Activated naive CD8-positive, alpha-beta T cell treated with anti-CD3 and anti-CD28 coated beads, Interleukin-2, amount 50 U/mL, for 24 hours (primary cell): ENCODE results near the gene WLS.

Source experiments
- ATAC-seq: fragments of 150-1000 bp; cut with Tn5 transposase; one replicate; pipeline ENCODE4 v1.10.0; 2021
- DNase-seq: peaks from one replicate; pipeline ENCODE4 v3.0.0; 2021
- H3K27ac Mint-ChIP-seq: one replicate; pipeline ENCODE4 v1.8.0; 2021; ENCODE audit warnings: mild to moderate bottlenecking, mixed read lengths
- H3K27me3 Mint-ChIP-seq: one replicate; pipeline ENCODE4 v1.8.0; 2021; ENCODE audit warnings: mixed read lengths
- H3K36me3 Mint-ChIP-seq: one replicate; pipeline ENCODE4 v1.8.0; 2021; ENCODE audit warnings: low read depth, mixed read lengths
- H3K4me1 Mint-ChIP-seq: one replicate; pipeline ENCODE4 v1.8.0; 2021; ENCODE audit warnings: mixed read lengths
- H3K4me3 Mint-ChIP-seq: one replicate; pipeline ENCODE4 v1.8.0; 2021; ENCODE audit warnings: mild to moderate bottlenecking, moderate library complexity, mixed read lengths
- H3K9me3 Mint-ChIP-seq: one replicate; pipeline ENCODE4 v1.8.0; 2021; ENCODE audit warnings: mixed read lengths

The WLS gene

DNA sequence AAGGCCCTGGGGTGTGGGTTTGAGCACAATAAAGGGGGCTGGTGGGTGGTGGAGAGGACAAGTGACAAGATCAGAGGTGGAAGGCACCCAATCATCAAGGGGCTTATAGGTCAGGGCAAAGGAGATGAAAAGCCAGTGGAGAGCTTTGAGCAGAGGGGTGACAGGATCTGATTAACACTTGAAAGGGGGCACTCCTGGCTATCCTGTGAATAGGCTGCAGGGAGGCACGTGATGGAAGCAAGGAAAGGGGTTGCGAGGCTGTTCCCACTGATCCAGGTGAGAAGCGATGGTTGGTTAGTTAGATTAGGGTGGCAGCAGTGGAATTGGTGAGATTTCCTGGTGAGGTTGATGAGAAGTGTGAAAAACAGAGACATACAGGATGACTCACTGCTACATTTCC is 80.6 kb downstream of the WLS start:
- DNase-seq (no peak), ATAC-seq (no peak)
- Mint-ChIP-seq H3K4me3 (no peak overlapping the region), H3K9me3 (no peaks in the 10 kb centered on the region), H3K27ac (no peak overlapping the region), H3K36me3 (no peaks in the 10 kb centered on the region), H3K4me1 (no peaks in the 10 kb centered on the region), H3K27me3 (peaks cover 4% of the 10 kb centered on the region)

DNA sequence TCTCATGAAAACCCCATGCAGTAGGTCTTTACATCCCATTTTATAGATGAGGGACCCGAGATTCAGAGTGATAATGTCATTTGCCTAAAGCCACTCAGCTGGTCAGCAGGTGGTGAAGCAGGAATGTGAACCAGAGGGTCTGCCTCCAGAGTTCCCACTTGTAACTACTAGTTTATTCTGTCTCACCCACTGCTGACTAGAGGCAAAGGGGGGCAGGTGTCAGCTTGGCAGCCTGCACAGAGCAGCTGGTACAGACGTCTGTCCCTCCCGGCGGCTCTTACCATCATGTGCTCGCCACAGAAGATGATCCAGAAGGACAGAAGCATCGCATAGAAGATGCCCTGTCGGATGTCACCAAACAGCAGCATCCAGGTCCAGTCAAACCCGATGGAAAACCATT is 82.4 kb downstream of the WLS start:
- DNase-seq (no peak), ATAC-seq (no peak)
- Mint-ChIP-seq H3K4me3 (no peak overlapping the region), H3K27ac (no peak overlapping the region), H3K9me3 (no peaks in the 10 kb centered on the region), H3K36me3 (no peaks in the 10 kb centered on the region), H3K4me1 (no peaks in the 10 kb centered on the region), H3K27me3 (peaks cover 7% of the 10 kb centered on the region)

- H3K27me3 Mint-ChIP-seq = peaks cover 7% of the 10 kb centered on the region
- no peak for ATAC-seq
- no peak for DNase-seq
- H3K9me3 Mint-ChIP-seq = no peaks in the 10 kb centered on the region
- H3K4me1 Mint-ChIP-seq = no peaks in the 10 kb centered on the region
- no peaks in the 10 kb centered on the region for H3K36me3 Mint-ChIP-seq
- no peak overlapping the region for H3K4me3 Mint-ChIP-seq
- no peak overlapping the region for H3K27ac Mint-ChIP-seq
Observed at GRCh38 chr1:68149110-68149798, 83.1 kb downstream of the WLS start.

- Mint-ChIP-seq H3K27ac (no peak overlapping the region), H3K27me3 (peaks cover 7% of the 10 kb centered on the region), H3K36me3 (no peaks in the 10 kb centered on the region), H3K4me1 (no peaks in the 10 kb centered on the region), H3K4me3 (no peak overlapping the region), H3K9me3 (no peaks in the 10 kb centered on the region)
- ATAC-seq (no peak), DNase-seq (no peak)
Observed at GRCh38 chr1:68148631-68149030, 83.7 kb downstream of the WLS start.

DNA sequence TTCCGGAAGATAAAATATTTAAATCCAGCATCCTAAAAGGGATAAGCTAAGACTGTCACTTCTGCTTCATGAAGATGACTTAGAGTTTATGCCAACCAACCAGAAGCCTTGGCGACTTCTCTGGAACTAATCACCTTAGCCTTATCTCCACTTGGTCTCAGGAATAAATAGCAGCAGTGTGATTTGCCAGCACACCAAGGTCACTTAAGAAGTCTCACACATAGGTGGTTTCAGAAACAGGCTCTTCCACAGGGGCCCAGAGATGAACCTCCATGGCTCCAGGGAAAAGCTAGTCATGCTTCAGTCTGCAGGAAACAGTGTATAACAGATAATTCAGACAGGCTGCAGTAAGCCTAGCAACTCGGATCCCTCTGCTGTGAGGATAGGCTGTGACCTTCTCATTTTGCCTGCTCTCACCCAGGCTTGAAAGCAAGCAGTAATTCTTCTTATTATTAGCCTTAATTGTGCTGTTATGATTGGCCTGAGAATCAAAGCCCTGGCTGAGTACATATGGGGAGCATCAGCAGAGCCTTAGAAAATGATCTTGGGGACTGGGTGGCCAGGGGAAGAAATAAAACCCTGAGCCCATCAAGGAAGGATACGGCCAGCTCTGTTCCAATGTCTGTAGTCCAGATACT is 84.7 kb downstream of the WLS start:
- no peaks in the 10 kb centered on the region for H3K36me3 Mint-ChIP-seq
- H3K9me3 Mint-ChIP-seq = no peaks in the 10 kb centered on the region
- DNase-seq (no peak), ATAC-seq (no peak)
- no peaks in the 10 kb centered on the region for H3K4me1 Mint-ChIP-seq
- no peak overlapping the region for H3K4me3 Mint-ChIP-seq
- H3K27me3 Mint-ChIP-seq = peaks cover 7% of the 10 kb centered on the region
- no peak overlapping the region for H3K27ac Mint-ChIP-seq

DNA sequence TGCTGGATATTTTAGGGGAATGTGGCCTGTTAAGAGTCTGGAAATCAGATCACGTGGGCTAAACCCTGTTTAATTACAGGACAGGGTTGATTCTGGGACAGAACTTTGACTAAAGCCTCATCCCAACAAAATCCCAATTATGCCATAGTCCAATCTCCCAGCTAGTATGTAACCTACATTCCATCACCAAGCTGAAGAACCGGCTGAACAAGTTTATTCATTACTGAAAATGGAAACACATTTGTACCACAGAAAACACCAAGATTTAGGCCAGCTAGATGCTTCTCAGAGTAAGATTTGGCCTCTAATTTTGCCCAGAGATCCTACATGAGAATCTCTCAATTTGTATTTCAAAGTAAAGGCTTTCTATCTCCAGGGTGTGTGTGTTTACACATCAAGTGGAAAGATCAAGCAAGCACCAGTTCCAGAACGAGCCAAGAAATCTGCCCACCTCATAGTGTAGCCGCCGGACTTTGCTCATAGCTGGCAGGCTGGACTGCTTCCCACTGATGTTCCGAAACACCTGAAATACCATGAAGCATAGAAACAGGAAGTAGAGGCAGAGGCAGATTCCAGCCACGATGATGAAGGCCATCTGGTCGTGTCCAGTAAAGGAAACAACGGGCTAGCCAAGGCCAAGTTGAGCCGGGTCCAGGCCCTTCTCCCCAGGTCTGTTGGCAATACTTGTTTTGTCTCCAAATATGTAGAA is 86.8 kb downstream of the WLS start:
- Mint-ChIP-seq H3K4me1 (no peaks in the 10 kb centered on the region), H3K36me3 (no peaks in the 10 kb centered on the region), H3K27ac (no peak overlapping the region), H3K9me3 (no peaks in the 10 kb centered on the region), H3K4me3 (no peak overlapping the region), H3K27me3 (peaks cover 7% of the 10 kb centered on the region)
- DNase-seq = no peak
- ATAC-seq = no peak

- peaks cover 7% of the 10 kb centered on the region for H3K27me3 Mint-ChIP-seq
- DNase-seq = no peak
Observed at GRCh38 chr1:68144856-68145255, 87.5 kb downstream of the WLS start.

DNA sequence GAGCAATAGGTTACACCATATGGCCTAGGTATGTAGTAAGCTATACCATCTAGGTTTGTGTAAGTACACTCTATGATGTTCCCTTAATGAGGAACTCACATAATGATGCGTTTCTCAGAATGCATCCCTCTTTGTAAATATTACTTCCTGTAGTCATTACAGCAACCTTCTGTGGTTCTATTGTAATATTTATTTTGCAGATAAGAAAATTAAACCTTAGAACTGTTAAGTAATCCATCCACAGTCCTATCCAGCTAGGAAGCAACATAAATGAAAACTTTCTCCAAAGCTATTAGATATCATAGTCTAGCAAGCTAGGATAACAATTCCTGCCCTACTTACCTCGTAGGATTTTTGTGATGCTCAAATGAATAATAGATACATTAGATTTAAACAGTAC is 88.7 kb downstream of the WLS start:
- no peak for ATAC-seq
- H3K27me3 Mint-ChIP-seq = peaks cover 5% of the 10 kb centered on the region
- no peak overlapping the region for H3K4me3 Mint-ChIP-seq
- H3K27ac Mint-ChIP-seq = no peak overlapping the region
- no peak for DNase-seq
- no peaks in the 10 kb centered on the region for H3K9me3 Mint-ChIP-seq
- H3K36me3 Mint-ChIP-seq = no peaks in the 10 kb centered on the region
- H3K4me1 Mint-ChIP-seq = no peaks in the 10 kb centered on the region

More at GRCh38 chr1:68144856-68145255, 87.5 kb downstream of the WLS start:
- H3K36me3 Mint-ChIP-seq = no peaks in the 10 kb centered on the region
- no peak overlapping the region for H3K27ac Mint-ChIP-seq
- H3K9me3 Mint-ChIP-seq = no peaks in the 10 kb centered on the region
- H3K4me1 Mint-ChIP-seq = no peaks in the 10 kb centered on the region
- no peak overlapping the region for H3K4me3 Mint-ChIP-seq
- no peak for ATAC-seq

GRCh38 chr1:68142461-68142860 is 89.9 kb downstream of the WLS start:
- DNase-seq = no peak
- Mint-ChIP-seq H3K27ac (no peak overlapping the region), H3K4me1 (no peaks in the 10 kb centered on the region), H3K27me3 (peaks cover 2% of the 10 kb centered on the region), H3K4me3 (no peak overlapping the region), H3K9me3 (no peaks in the 10 kb centered on the region), H3K36me3 (no peaks in the 10 kb centered on the region)
- ATAC-seq = no peak

GRCh38 chr1:68142036-68142435 is 90.3 kb downstream of the WLS start:
- H3K4me3 Mint-ChIP-seq = no peak overlapping the region
- no peaks in the 10 kb centered on the region for H3K9me3 Mint-ChIP-seq
- H3K27ac Mint-ChIP-seq = no peak overlapping the region
- ATAC-seq = no peak
- DNase-seq = no peak
- H3K36me3 Mint-ChIP-seq = no peaks in the 10 kb centered on the region
- no peaks in the 10 kb centered on the region for H3K4me1 Mint-ChIP-seq
- peaks cover 2% of the 10 kb centered on the region for H3K27me3 Mint-ChIP-seq

GRCh38 chr1:68141071-68142021 is 91.0 kb downstream of the WLS start:
- Mint-ChIP-seq H3K4me1 (no peaks in the 10 kb centered on the region), H3K27ac (no peak overlapping the region), H3K9me3 (no peaks in the 10 kb centered on the region), H3K27me3 (peaks cover under 1% of the 10 kb centered on the region), H3K4me3 (no peak overlapping the region), H3K36me3 (no peaks in the 10 kb centered on the region)
- DNase-seq (no peak), ATAC-seq (no peak)

GRCh38 chr1:68140536-68140935 is 91.8 kb downstream of the WLS start:
- no peaks in the 10 kb centered on the region for H3K9me3 Mint-ChIP-seq
- no peak for DNase-seq
- no peak overlapping the region for H3K27ac Mint-ChIP-seq
- no peak overlapping the region for H3K4me3 Mint-ChIP-seq
- no peaks in the 10 kb centered on the region for H3K27me3 Mint-ChIP-seq
- no peaks in the 10 kb centered on the region for H3K4me1 Mint-ChIP-seq
- ATAC-seq = no peak
- H3K36me3 Mint-ChIP-seq = no peaks in the 10 kb centered on the region

- H3K4me3 Mint-ChIP-seq = no peak overlapping the region
- no peaks in the 10 kb centered on the region for H3K27me3 Mint-ChIP-seq
- ATAC-seq (no peak), DNase-seq (no peak)
- H3K36me3 Mint-ChIP-seq = no peaks in the 10 kb centered on the region
- H3K27ac Mint-ChIP-seq = no peak overlapping the region
- H3K9me3 Mint-ChIP-seq = no peaks in the 10 kb centered on the region
- no peaks in the 10 kb centered on the region for H3K4me1 Mint-ChIP-seq
Observed at GRCh38 chr1:68136187-68136586, 96.1 kb downstream of the WLS start.

DNA sequence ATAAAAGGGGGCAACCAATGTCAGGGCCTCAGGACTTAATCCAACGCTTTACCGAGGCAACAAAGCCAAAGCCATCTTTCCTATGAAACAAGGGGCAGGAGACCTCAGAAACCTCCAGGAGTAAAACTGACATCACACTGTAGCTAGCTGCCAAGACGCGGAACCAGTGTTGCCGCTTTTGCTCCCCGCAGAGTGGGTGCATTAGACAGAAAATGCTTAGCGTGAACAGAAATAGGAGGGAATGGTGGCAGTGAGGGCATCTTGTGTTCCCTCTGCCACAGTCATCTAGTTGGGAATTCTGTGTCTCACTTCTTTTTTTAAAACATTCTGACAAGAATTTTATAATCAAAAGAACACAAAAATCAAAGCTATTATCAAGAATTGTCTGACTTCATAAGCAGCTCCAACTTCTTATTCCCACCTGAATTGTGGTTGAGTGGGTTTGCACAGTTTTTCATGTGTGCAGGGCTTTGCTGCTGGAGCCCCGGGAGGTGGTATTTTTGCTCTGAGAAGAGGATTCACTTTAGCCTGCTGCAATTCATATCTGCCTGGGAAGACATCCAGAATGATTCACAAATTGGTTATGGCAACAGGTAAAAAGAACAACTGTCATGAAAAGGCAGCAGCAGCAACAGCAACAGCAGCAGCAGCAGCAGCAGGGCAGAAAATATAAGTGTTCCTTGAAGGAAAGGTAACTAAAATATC is 99.7 kb downstream of the WLS start:
- ATAC-seq (no peak), DNase-seq (no peak)
- Mint-ChIP-seq H3K27ac (no peak overlapping the region), H3K9me3 (no peaks in the 10 kb centered on the region), H3K36me3 (no peaks in the 10 kb centered on the region), H3K4me3 (no peak overlapping the region), H3K4me1 (no peaks in the 10 kb centered on the region), H3K27me3 (no peaks in the 10 kb centered on the region)
